ENCODE data around the gene ERCC5. TPM values are rescaled to one million over a fixed set of nuclear protein-coding genes. Genes with fewer than 3 reads are reported as not detected.

The ERCC5 gene
- 70.1 TPM for total RNA-seq

GRCh38 chr13:102845630-102846260, at the start of gene ERCC5:
Gene ERCC5 (plus strand): TSS chr13:102846032. CDS start chr13:102846267, 235 bp downstream.

GRCh38 chr13:102798581-102799425, 47.0 kb upstream of the ERCC5 start, which contains the start of the genes BIVM and POGLUT2:
Gene BIVM (plus strand): TSS chr13:102799119. CDS start chr13:102807268, 8,149 bp downstream.
Gene POGLUT2 (minus strand): TSS chr13:102798976. CDS start chr13:102798670, 306 bp downstream.

Other genes with a start within 250 kb of the ERCC5 start
- gene TPP2, start 249.0 kb upstream of the ERCC5 start, total RNA-seq = 76.4 TPM
- gene METTL21C, start 151.0 kb upstream of the ERCC5 start, total RNA-seq = not detected
- 7.5 TPM for gene TEX30, start 72.2 kb upstream of the ERCC5 start, total RNA-seq
- gene POGLUT2, start 47.1 kb upstream of the ERCC5 start, total RNA-seq = 9.4 TPM
- 82.0 TPM for gene BIVM, start 46.9 kb upstream of the ERCC5 start, total RNA-seq
- gene SLC10A2, start 220.4 kb downstream of the ERCC5 start, total RNA-seq = not detected